Measurements from ENCODE around the gene SNN. TPM values are rescaled to one million over a fixed set of nuclear protein-coding genes. Genes with fewer than 3 reads are reported as not detected.

The SNN gene
- total and polyA plus RNA-seq, 4 donors = 9.4 to 29.0 (median 18.9) TPM

DNA sequence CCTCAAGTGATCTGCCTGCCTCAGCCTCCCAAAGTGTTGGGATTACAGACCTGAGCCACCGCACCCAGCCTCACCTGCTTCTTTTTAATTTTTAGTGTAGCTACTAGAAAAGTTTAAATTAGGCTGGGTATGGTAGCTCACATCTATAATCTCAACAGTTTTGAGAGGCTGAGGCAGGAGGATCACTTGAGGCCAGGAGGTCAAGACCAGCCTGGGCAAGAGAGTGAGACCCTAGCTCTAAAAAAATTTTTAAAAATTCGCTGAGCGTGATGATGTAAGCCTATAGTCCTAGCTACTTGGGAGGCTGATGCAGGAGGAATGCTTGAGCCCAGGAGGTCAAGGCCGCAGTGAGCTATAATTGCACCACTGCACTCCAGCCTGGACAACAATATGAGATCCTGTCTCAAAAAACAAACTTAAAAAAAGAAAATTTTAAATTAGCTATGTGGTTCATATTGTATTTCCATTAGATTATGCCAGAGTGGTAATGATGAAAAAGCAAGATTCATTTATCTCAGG is 39.5 kb downstream of the SNN start:
- Histone ChIP-seq H3K9me3 (ENCODE audit: control insufficient read depth in 4 of 4, insufficient read depth in 3 of 4, low read length in 3 of 4) (no peaks in the 10 kb centered on the region), H3K4me3 (no peak overlapping the region), H3K27me3 (ENCODE audit: control insufficient read depth in 3 of 3, insufficient read depth in 3 of 3, low read length in 2 of 3) (no peaks in the 10 kb centered on the region), H3K36me3 (ENCODE audit: control insufficient read depth in 4 of 4, insufficient read depth in 4 of 4, low read length in 4 of 4) (peaks cover 0 to 17% (median 12%) of the 10 kb centered on the region in 4 donors), H3K27ac (ENCODE audit: low read depth in 1 of 2, low read length in 1 of 2) (peak overlapping the region in 1 of 2 donors; percentile 55), H3K9ac (ENCODE audit: insufficient read depth in 1 of 2, low read length in 2 of 2) (no peak overlapping the region), H3K4me1 (ENCODE audit: control insufficient read depth in 5 of 5, insufficient read depth in 5 of 5, low read length in 5 of 5) (peaks cover 0 to 26% (median 13%) of the 10 kb centered on the region in 5 donors)
- DNase-seq = no peak
- WGBS, 2 donors = 96 to 97% methylated on average over 4 of the region's 4 CpGs
- no peak for ATAC-seq (ENCODE audit: insufficient read depth, low FRiP score)
- no peak for TF ChIP-seq CTCF (IDR thresholded peaks at IDR 0.05; ENCODE audit: control extremely low read depth, extremely low read depth)

DNA sequence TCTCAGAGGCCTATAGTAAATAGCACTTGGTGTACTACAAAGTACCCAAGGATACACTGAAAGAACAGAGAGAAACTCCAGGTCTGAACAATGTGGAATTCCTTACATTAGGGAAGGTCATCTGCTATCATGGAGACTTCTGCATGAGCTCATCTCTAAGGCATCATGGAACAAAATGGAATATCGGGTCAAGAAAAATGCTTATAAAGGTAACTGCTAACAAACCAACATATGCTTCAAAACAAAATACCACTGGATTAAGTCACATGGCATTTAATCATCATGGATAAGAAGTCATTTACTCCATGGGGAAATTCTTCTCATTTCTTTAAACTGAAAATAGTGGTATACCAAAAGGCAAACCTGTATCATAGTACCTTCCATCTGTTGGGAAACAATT is 40.2 kb downstream of the SNN start:
- 91 to 97% methylated on average over 1 of the region's 1 CpG for WGBS, 2 donors
- H3K27me3 ChIP-seq (ENCODE audit: control insufficient read depth in 3 of 3, insufficient read depth in 3 of 3, low read length in 2 of 3) = no peaks in the 10 kb centered on the region
- DNase-seq (no peak), ATAC-seq (ENCODE audit: insufficient read depth, low FRiP score) (no peak)
- peaks cover 0 to 14% (median 12%) of the 10 kb centered on the region in 4 donors for H3K36me3 ChIP-seq (ENCODE audit: control insufficient read depth in 4 of 4, insufficient read depth in 4 of 4, low read length in 4 of 4)
- H3K9ac ChIP-seq (ENCODE audit: insufficient read depth in 1 of 2, low read length in 2 of 2) = no peak overlapping the region
- H3K4me1 ChIP-seq (ENCODE audit: control insufficient read depth in 5 of 5, insufficient read depth in 5 of 5, low read length in 5 of 5) = peaks cover 0 to 26% (median 13%) of the 10 kb centered on the region in 5 donors
- peak overlapping the region in 1 of 2 donors; percentile 55 for H3K27ac ChIP-seq (ENCODE audit: low read depth in 1 of 2, low read length in 1 of 2)
- no peak for TF ChIP-seq CTCF (IDR thresholded peaks at IDR 0.05; ENCODE audit: control extremely low read depth, extremely low read depth)
- no peak overlapping the region for H3K4me3 ChIP-seq
- no peaks in the 10 kb centered on the region for H3K9me3 ChIP-seq (ENCODE audit: control insufficient read depth in 4 of 4, insufficient read depth in 3 of 4, low read length in 3 of 4)

DNA sequence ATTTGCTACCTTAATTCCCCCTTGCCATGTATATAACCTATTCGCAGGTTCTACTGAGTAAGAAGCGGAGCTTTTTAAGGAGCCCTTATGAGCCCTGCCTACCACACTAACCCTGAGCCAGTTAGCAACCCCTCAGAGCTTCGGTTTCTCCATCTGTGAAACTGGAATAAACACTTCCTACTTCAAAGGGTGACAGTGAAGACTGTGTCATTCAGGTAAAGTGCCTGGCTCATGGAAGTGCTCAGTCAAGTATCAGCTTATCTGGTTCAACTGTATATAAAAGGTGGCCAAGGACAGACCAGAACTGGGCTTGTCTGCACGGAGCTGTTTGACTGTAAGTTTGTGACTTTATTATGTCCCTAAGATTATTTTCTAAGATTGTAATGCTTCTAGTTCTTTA is 43.4 kb downstream of the SNN start:
- ATAC-seq (ENCODE audit: insufficient read depth, low FRiP score) (peak; percentile 66), DNase-seq (no peak)
- 77 to 88% methylated on average over 4 of the region's 4 CpGs for WGBS, 2 donors
- Histone ChIP-seq H3K36me3 (ENCODE audit: control insufficient read depth in 4 of 4, insufficient read depth in 4 of 4, low read length in 4 of 4) (peaks cover 0 to 14% (median 11%) of the 10 kb centered on the region in 4 donors), H3K27ac (ENCODE audit: low read depth in 1 of 2, low read length in 1 of 2) (no peak overlapping the region), H3K4me3 (no peak overlapping the region), H3K9me3 (ENCODE audit: control insufficient read depth in 4 of 4, insufficient read depth in 3 of 4, low read length in 3 of 4) (no peaks in the 10 kb centered on the region), H3K27me3 (ENCODE audit: control insufficient read depth in 3 of 3, insufficient read depth in 3 of 3, low read length in 2 of 3) (no peaks in the 10 kb centered on the region), H3K9ac (ENCODE audit: insufficient read depth in 1 of 2, low read length in 2 of 2) (no peak overlapping the region), H3K4me1 (ENCODE audit: control insufficient read depth in 5 of 5, insufficient read depth in 5 of 5, low read length in 5 of 5) (peaks cover 0 to 17% (median 0%) of the 10 kb centered on the region in 5 donors)
- TF ChIP-seq CTCF (IDR thresholded peaks at IDR 0.05; ENCODE audit: control extremely low read depth, extremely low read depth) = no peak

GRCh38 chr16:11712122-11712521 is 43.9 kb downstream of the SNN start:
- no peak for ATAC-seq (ENCODE audit: insufficient read depth, low FRiP score)
- no peak for TF ChIP-seq CTCF (IDR thresholded peaks at IDR 0.05; ENCODE audit: control extremely low read depth, extremely low read depth)
- 82 to 92% methylated on average over 3 of the region's 3 CpGs for WGBS, 2 donors

More at GRCh38 chr16:11712122-11712521, 43.9 kb downstream of the SNN start:
- DNase-seq = no peak
- H3K9me3 ChIP-seq (ENCODE audit: control insufficient read depth in 4 of 4, insufficient read depth in 3 of 4, low read length in 3 of 4) = no peaks in the 10 kb centered on the region
- no peak overlapping the region for H3K4me3 ChIP-seq
- H3K4me1 ChIP-seq (ENCODE audit: control insufficient read depth in 5 of 5, insufficient read depth in 5 of 5, low read length in 5 of 5) = peaks cover 0 to 17% (median 0%) of the 10 kb centered on the region in 5 donors
- no peak overlapping the region for H3K9ac ChIP-seq (ENCODE audit: insufficient read depth in 1 of 2, low read length in 2 of 2)
- H3K36me3 ChIP-seq (ENCODE audit: control insufficient read depth in 4 of 4, insufficient read depth in 4 of 4, low read length in 4 of 4) = peaks cover 0 to 14% (median 11%) of the 10 kb centered on the region in 4 donors
- no peak overlapping the region for H3K27ac ChIP-seq (ENCODE audit: low read depth in 1 of 2, low read length in 1 of 2)
- H3K27me3 ChIP-seq (ENCODE audit: control insufficient read depth in 3 of 3, insufficient read depth in 3 of 3, low read length in 2 of 3) = no peaks in the 10 kb centered on the region

All from lung (tissue), 12 donors.